ENCODE data around the gene ZC3H13. TPM values are rescaled to one million over a fixed set of nuclear protein-coding genes. Genes with fewer than 3 reads are reported as not detected.

Gene ZC3H13
- total RNA-seq, 4 donors from 2014 or later = 26.9 to 41.4 (median 36.0) TPM

DNA sequence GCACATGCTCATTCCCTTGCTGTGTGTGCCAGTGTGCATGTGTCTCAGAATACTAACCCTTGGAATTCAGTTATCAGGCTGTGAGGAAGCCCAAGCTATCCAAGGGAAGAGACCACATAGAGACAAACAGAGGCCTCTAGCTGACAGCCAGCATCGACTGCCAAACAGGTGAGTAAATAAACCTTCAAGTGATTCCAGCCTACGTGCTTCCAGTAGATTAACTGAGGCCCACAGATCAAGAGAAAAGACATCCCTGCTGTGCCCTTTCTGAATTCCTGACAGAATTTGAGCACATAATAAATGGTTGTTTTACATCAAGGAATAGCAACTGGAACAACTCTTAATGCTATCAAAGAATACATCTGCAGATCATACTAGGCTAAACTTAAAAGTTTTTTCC is 17.5 kb downstream of the ZC3H13 start:
- TF ChIP-seq POLR2A (IDR thresholded peaks at IDR 0.05) = no peak
- TF ChIP-seq, protein P1, sequence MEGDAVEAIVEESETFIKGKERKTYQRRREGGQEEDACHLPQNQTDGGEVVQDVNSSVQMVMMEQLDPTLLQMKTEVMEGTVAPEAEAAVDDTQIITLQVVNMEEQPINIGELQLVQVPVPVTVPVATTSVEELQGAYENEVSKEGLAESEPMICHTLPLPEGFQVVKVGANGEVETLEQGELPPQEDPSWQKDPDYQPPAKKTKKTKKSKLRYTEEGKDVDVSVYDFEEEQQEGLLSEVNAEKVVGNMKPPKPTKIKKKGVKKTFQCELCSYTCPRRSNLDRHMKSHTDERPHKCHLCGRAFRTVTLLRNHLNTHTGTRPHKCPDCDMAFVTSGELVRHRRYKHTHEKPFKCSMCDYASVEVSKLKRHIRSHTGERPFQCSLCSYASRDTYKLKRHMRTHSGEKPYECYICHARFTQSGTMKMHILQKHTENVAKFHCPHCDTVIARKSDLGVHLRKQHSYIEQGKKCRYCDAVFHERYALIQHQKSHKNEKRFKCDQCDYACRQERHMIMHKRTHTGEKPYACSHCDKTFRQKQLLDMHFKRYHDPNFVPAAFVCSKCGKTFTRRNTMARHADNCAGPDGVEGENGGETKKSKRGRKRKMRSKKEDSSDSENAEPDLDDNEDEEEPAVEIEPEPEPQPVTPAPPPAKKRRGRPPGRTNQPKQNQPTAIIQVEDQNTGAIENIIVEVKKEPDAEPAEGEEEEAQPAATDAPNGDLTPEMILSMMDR (IDR thresholded peaks at IDR 0.05) = no peak
- WGBS, 2 donors = 68 to 81% methylated on average over 2 of the region's 2 CpGs

DNA sequence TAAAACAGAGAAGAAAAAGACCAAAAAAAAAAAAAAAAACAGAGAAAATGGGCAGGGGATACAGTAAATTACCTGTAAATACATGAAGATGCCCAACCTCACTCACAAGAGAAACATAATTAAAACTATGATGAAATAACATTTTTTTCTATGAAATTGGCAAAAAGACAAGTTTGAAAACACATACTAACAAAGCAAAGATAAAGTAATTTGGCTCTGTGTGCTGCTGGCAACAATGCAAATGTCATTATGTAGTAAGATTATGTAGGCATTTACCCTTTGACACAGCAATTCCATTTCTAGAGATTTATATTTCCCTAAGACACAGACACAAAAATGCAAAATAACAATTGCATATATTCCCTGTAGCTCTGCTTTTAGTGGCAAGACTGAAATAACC is 20.2 kb downstream of the ZC3H13 start:
- H3K9me3 ChIP-seq = no peaks in the 10 kb centered on the region
- H3K27me3 ChIP-seq = no peaks in the 10 kb centered on the region
- H3K27ac ChIP-seq = no peak overlapping the region
- no peaks in the 10 kb centered on the region for H3K4me1 ChIP-seq
- intact Hi-C loops (cut with DNase I) = no loop called here
- H3K36me3 ChIP-seq = no peaks in the 10 kb centered on the region
- TF ChIP-seq POLR2A (IDR thresholded peaks at IDR 0.05) = no peak
- TF ChIP-seq, protein P1 (IDR thresholded peaks at IDR 0.05) = no peak
- no peak for DNase-seq
- no peak overlapping the region for H3K4me3 ChIP-seq (replicated peaks in 1 of 3)

More for the DNA sequence above, 17.5 kb downstream of the ZC3H13 start:
- no peaks in the 10 kb centered on the region for H3K4me1 ChIP-seq
- H3K4me3 ChIP-seq (replicated peaks in 1 of 3) = no peak overlapping the region
- no peak overlapping the region for H3K27ac ChIP-seq
- DNase-seq = no peak
- intact Hi-C loops (cut with DNase I) = no loop called here
- H3K27me3 ChIP-seq = no peaks in the 10 kb centered on the region
- H3K36me3 ChIP-seq = no peaks in the 10 kb centered on the region
- H3K9me3 ChIP-seq = no peaks in the 10 kb centered on the region

DNA sequence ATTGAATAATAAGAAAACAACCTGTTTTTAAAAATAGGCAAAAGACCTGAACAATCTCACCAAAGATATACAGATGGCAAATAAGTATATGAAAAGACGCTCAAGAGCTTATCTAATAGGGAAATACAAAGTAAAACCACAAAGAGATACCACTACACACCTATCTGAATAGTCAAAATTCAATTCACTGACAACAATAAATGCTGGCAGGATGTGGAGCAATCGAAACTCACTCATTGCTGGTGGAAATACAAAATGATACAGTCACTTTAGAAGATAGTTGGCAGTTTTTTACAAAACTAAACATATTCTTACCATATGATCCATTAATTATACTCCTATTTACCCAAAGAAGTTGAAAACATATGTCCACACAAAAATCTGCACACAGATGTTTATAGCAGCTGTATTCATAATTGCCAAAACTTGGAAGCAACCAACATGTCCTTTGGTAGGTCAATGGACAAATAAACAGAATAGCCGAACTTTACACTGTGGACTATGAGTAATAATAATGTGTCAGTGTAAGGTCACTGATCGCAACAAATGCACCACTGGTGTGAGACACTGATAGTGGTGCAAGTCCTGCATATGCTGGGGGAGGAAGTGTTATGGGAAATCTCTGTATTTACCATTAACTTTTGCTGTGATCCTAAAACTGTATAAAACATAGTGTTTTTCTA is 20.8 kb downstream of the ZC3H13 start:
- Histone ChIP-seq H3K4me3 (replicated peaks in 1 of 3) (no peak overlapping the region), H3K27ac (no peak overlapping the region), H3K36me3 (no peaks in the 10 kb centered on the region), H3K9me3 (no peaks in the 10 kb centered on the region), H3K4me1 (no peaks in the 10 kb centered on the region), H3K27me3 (no peaks in the 10 kb centered on the region)
- no peak for TF ChIP-seq POLR2A (IDR thresholded peaks at IDR 0.05)
- TF ChIP-seq, protein P1 (IDR thresholded peaks at IDR 0.05) = no peak
- intact Hi-C loops (cut with DNase I) = no loop called here
- WGBS, 2 donors = 96 to 97% methylated on average over 4 of the region's 4 CpGs
- no peak for DNase-seq

DNA sequence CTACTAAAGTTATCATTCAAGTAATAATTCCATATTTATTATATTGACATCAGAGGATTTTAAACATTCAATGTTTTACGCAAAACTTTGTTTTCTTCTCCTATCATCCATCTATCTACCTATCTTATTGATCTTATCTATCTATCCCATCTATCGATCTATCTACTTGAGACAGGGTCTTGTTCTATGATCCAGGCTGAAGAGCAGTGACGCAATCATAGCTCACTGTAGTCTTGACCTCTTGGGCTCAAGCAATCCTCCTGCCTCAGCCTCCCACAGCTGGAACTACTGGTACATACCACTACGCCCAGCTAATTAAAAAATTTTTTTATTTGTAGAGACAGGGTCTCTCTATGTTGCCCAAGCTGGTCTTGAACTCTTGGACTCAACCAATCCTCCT is 27.4 kb downstream of the ZC3H13 start:
- 96 to 98% methylated on average over 4 of the region's 4 CpGs for WGBS, 2 donors
- no peaks in the 10 kb centered on the region for H3K27me3 ChIP-seq
- no peaks in the 10 kb centered on the region for H3K9me3 ChIP-seq
- DNase-seq = no peak
- TF ChIP-seq, protein P1 (IDR thresholded peaks at IDR 0.05) = no peak
- no peak for TF ChIP-seq POLR2A (IDR thresholded peaks at IDR 0.05)
- H3K4me1 ChIP-seq = no peaks in the 10 kb centered on the region
- peaks cover 0 to 3% of the 10 kb centered on the region in 2 donors for H3K36me3 ChIP-seq
- H3K4me3 ChIP-seq (replicated peaks in 1 of 3) = no peak overlapping the region
- intact Hi-C loops (cut with DNase I) = no loop called here
- H3K27ac ChIP-seq = no peak overlapping the region

DNA sequence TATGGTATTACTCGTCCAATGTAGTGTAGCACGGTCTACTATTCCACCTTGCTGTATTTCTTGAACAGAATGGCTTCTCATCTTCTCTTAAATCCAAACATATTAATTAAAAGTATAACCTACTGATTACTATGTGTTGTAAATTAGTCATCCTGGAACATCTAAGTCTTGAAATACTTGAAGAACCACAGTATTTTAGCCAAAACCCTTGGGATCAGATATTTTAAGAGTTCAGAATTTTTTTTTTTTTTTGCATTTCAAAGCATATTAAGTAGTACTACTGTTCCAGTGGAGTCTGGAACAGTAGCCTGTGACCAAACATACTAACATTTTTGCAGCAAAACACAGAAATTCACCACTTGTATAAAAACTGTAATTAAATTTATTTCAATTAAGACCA is 30.1 kb downstream of the ZC3H13 start:
- Histone ChIP-seq H3K36me3 (peaks cover 7 to 15% of the 10 kb centered on the region in 2 donors), H3K4me3 (replicated peaks in 1 of 3) (no peak overlapping the region), H3K4me1 (no peaks in the 10 kb centered on the region), H3K27me3 (no peaks in the 10 kb centered on the region), H3K9me3 (no peaks in the 10 kb centered on the region), H3K27ac (no peak overlapping the region)
- TF ChIP-seq POLR2A (IDR thresholded peaks at IDR 0.05) = no peak
- TF ChIP-seq, protein P1 (IDR thresholded peaks at IDR 0.05) = no peak
- 88 to 96% methylated on average over 2 of the region's 2 CpGs for WGBS, 2 donors
- intact Hi-C loops (cut with DNase I) = no loop called here
- no peak for DNase-seq

Measured in thyroid gland (tissue), 4 donors.